Peyer's patch (tissue), 4 donors: ENCODE measurements around the gene LILRB4. TPM values are rescaled to one million over a fixed set of nuclear protein-coding genes. Genes with fewer than 3 reads are reported as not detected.

Experiments
- small RNA-seq, 2 donors: library from RNA; depleted of rRNA; stranded (forward); fragments of <200 nt; gene quantifications; one replicate each; pipeline ENCODE3, GENCODE V24; 2016
- total RNA-seq, 4 donors: library from RNA; depleted of rRNA; stranded (reverse); fragments of >200 nt; gene quantifications; one replicate each; pipeline ENCODE4 v1.1.0, GENCODE V29; 2016

LILRB4 gene
- total RNA-seq, 4 donors from 2014 or later = 0.53 to 2.8 (median 2.6) TPM; not detected in 1

Small RNA genes within 50 kb of the gene (small RNA-seq; reads per million reads assigned to genes)
- gene AC245036.3 (0 reads per million in 2 donors), gene AC245128.2 (0 reads per million in 2 donors), gene MIR8061 (0 reads per million in 2 donors)

Other genes with a start within 250 kb of the LILRB4 start
- under 1 TPM in 1 of 4 donors, not detected in 3; 0.35 TPM for gene TTYH1, start 247.5 kb upstream of the LILRB4 start, total RNA-seq
- gene LENG8, start 213.8 kb upstream of the LILRB4 start, total RNA-seq = 100 to 1,000 TPM; 154 to 481 (median 360) TPM
- gene LENG9, start 199.2 kb upstream of the LILRB4 start, total RNA-seq = 10 to 100 TPM; 11.0 to 18.9 (median 15.8) TPM
- 100 to 1,000 TPM in 1 of 4 donors, 10 to 100 TPM in 3; 38.0 to 133 (median 94.1) TPM for gene CDC42EP5, start 189.7 kb upstream of the LILRB4 start, total RNA-seq
- gene LAIR2, start 160.2 kb upstream of the LILRB4 start, total RNA-seq = not detected
- gene LILRA2, start 89.2 kb upstream of the LILRB4 start, total RNA-seq = 1 to 10 TPM in 1 of 4 donors, under 1 TPM in 1, not detected in 2; 0.80 to 1.7 TPM
- not detected for gene LILRA1, start 69.4 kb upstream of the LILRB4 start, total RNA-seq
- gene LILRB1, start 32.5 kb upstream of the LILRB4 start, total RNA-seq = 10 to 100 TPM in 1 of 4 donors, 1 to 10 TPM in 3; 1.3 to 30.5 (median 3.5) TPM
- gene KIR3DL3, start 61.5 kb downstream of the LILRB4 start, total RNA-seq = not detected
- not detected for gene KIR2DL3, start 75.5 kb downstream of the LILRB4 start, total RNA-seq
- not detected for gene KIR2DL1, start 106.8 kb downstream of the LILRB4 start, total RNA-seq
- 1 to 10 TPM in 1 of 4 donors, not detected in 3; 2.0 TPM for gene KIR2DL4, start 140.6 kb downstream of the LILRB4 start, total RNA-seq
- gene KIR3DL1, start 153.5 kb downstream of the LILRB4 start, total RNA-seq = not detected
- not detected for gene KIR2DS4, start 169.7 kb downstream of the LILRB4 start, total RNA-seq
- not detected for gene KIR3DL2, start 187.5 kb downstream of the LILRB4 start, total RNA-seq
- not detected for gene FCAR, start 211.2 kb downstream of the LILRB4 start, total RNA-seq
- 1 to 10 TPM in 2 of 4 donors, not detected in 2; 2.1 to 2.7 TPM for gene NCR1, start 243.2 kb downstream of the LILRB4 start, total RNA-seq